B cell (primary cell): ENCODE data around the gene KIF26B.

ENCODE experiments used
- EZH2 ChIP-seq: IDR thresholded peaks from 2 replicates; pipeline ENCODE4 v1.6.1; 2012; ENCODE audit warnings: borderline replicate concordance, low read depth, mild to moderate bottlenecking, moderate library complexity, low read length; ENCODE audit not compliant: insufficient read depth, poor library complexity, severe bottlenecking
- TF ChIP-seq, protein P1 (sequence below): fragments of 200-600 bp; IDR thresholded peaks from one replicate; pipeline ENCODE4 v1.8.0; 2022; ENCODE audit warnings: antibody characterized with exemption, mild to moderate bottlenecking

DNA sequence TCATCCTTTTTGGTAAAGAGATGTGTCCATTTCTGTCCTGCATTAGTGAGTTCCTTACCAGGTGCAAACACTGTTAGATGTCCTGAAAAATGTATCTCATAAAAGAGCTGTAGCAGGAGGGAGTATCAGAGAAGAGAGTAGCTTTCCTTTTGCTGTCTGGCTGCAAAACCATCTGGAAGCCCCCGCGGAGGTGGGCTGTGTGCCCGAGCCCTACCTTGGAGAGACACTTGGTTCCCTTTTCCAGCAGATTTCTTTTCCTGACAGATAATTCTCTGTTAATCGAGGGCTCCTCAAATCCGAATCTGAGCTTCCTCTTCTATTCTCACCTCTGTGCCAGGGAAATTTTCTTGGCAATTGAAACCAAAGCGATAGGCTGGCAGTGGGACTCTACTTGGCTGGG, 53.0 kb downstream of the KIF26B start:
- TF ChIP-seq, protein P1, sequence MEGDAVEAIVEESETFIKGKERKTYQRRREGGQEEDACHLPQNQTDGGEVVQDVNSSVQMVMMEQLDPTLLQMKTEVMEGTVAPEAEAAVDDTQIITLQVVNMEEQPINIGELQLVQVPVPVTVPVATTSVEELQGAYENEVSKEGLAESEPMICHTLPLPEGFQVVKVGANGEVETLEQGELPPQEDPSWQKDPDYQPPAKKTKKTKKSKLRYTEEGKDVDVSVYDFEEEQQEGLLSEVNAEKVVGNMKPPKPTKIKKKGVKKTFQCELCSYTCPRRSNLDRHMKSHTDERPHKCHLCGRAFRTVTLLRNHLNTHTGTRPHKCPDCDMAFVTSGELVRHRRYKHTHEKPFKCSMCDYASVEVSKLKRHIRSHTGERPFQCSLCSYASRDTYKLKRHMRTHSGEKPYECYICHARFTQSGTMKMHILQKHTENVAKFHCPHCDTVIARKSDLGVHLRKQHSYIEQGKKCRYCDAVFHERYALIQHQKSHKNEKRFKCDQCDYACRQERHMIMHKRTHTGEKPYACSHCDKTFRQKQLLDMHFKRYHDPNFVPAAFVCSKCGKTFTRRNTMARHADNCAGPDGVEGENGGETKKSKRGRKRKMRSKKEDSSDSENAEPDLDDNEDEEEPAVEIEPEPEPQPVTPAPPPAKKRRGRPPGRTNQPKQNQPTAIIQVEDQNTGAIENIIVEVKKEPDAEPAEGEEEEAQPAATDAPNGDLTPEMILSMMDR, result no peak
- TF ChIP-seq EZH2, result no peak
